Naive thymus-derived CD4-positive, alpha-beta T cell (primary cell): ENCODE results near the gene LILRA1. TPM values are rescaled to one million over a fixed set of nuclear protein-coding genes. Genes with fewer than 3 reads are reported as not detected.

Source experiments
- ATAC-seq: fragments of 150-1000 bp; cut with Tn5 transposase; 2 replicates; pipeline ENCODE4 v1.10.0; 2021; ENCODE audit warnings: mild to moderate bottlenecking, moderate library complexity
- CTCF ChIA-PET: fragments of 350-600 bp; sonication (Branson Sonifier 250); formaldehyde crosslinking; loops from one replicate; lab custom pipeline; 2021; ENCODE audit warnings: antibody characterized with exemption; lab: Charles Lee
- POLR2A ChIA-PET: fragments of 350-600 bp; sonication (Branson Sonifier 250); formaldehyde crosslinking; loops from one replicate; lab custom pipeline; 2021; ENCODE audit warnings: antibody characterized with exemption, inconsistent platforms; lab: Charles Lee
- DNase-seq, 9 donors: peaks; one replicate each; pipeline versions ENCODE4 v3.0.0 to v3.0.0-alpha.2; 2020 to 2022; ENCODE audit warnings: mixed read lengths in 1 of 9
- H3K27ac ChIP-seq: one replicate; pipeline ENCODE4 v1.7.0; 2013; ENCODE audit warnings: mild to moderate bottlenecking, low read depth, low read length, moderate library complexity
- H3K27me3 ChIP-seq, 2 donors: one replicate each; pipeline ENCODE4 v1.7.0; 2013; ENCODE audit warnings: low read length in 2 of 2, mild to moderate bottlenecking in 2 of 2, moderate library complexity in 2 of 2; ENCODE audit not compliant: control insufficient read depth in 2 of 2, insufficient read depth in 2 of 2
- H3K36me3 ChIP-seq, 3 experiments: 1 replicate in 2 of 3; 2 replicates in 1 of 3; pipeline ENCODE4 v1.7.0; 2013; ENCODE audit warnings: low read length in 3 of 3, mild to moderate bottlenecking in 3 of 3, moderate library complexity in 1 of 3; ENCODE audit not compliant: insufficient read depth in 3 of 3, control insufficient read depth in 2 of 3
- H3K4me1 ChIP-seq, 2 donors: one replicate each; pipeline ENCODE4 v1.7.0; 2013; ENCODE audit warnings: low read length in 2 of 2, mild to moderate bottlenecking in 2 of 2, moderate library complexity in 1 of 2; ENCODE audit not compliant: control insufficient read depth in 2 of 2, insufficient read depth in 2 of 2
- H3K4me3 ChIP-seq: 2 replicates; pipeline ENCODE4 v1.7.0; 2013; ENCODE audit warnings: mild to moderate bottlenecking, low read length
- H3K9me3 ChIP-seq, 3 experiments: 1 replicate in 2 of 3; 2 replicates in 1 of 3; pipeline ENCODE4 v1.7.0; 2013; ENCODE audit warnings: low read length in 3 of 3; ENCODE audit not compliant: control insufficient read depth in 2 of 3
- H3K27ac Mint-ChIP-seq, 9 donors: one replicate each; pipeline ENCODE4 v1.8.0; 2020 to 2022; ENCODE audit warnings: mixed read lengths in 9 of 9, mild to moderate bottlenecking in 8 of 9, moderate library complexity in 5 of 9, inconsistent platforms in 2 of 9
- H3K27me3 Mint-ChIP-seq, 5 donors: one replicate each; pipeline ENCODE4 v1.8.0; 2021 to 2022; ENCODE audit warnings: mixed read lengths in 5 of 5, mild to moderate bottlenecking in 1 of 5
- H3K36me3 Mint-ChIP-seq, 5 donors: one replicate each; pipeline ENCODE4 v1.8.0; 2020 to 2022; ENCODE audit warnings: mixed read lengths in 5 of 5, mild to moderate bottlenecking in 3 of 5, inconsistent platforms in 1 of 5
- H3K4me1 Mint-ChIP-seq, 7 donors: one replicate each; pipeline ENCODE4 v1.8.0; 2020 to 2022; ENCODE audit warnings: mixed read lengths in 7 of 7, mild to moderate bottlenecking in 3 of 7, inconsistent platforms in 1 of 7
- H3K4me3 Mint-ChIP-seq, 10 donors: one replicate each; pipeline ENCODE4 v1.8.0; 2020 to 2022; ENCODE audit warnings: mild to moderate bottlenecking in 10 of 10, mixed read lengths in 10 of 10, moderate library complexity in 6 of 10, inconsistent platforms in 2 of 10
- H3K9me3 Mint-ChIP-seq, 11 donors: one replicate each; pipeline ENCODE4 v1.8.0; 2020 to 2022; ENCODE audit warnings: mixed read lengths in 11 of 11, mild to moderate bottlenecking in 4 of 11, inconsistent platforms in 1 of 11, moderate library complexity in 1 of 11
- intact Hi-C, 2 donors: fragments of 100-400 bp; cut with micrococcal nuclease; formaldehyde crosslinking; loops; one replicate each; pipeline ENCODE4 v1.15.1; 2023
- polyA plus RNA-seq, 2 donors: library from polyadenylated mRNA; unstranded; fragments of 300-500 nt; fragmentation: Illumina TruSeq; gene quantifications; one replicate each; pipeline ENCODE4 v1.2.3, GENCODE V29; 2021
- total RNA-seq, 6 experiments: library from RNA in 5 of 6; stranded (reverse) in 5 of 6; gene quantifications; 1 replicate in 5 of 6; 2 replicates in 1 of 6; pipeline ENCODE4 v1.2.3 and lab custom pipeline; 2021 to 2026

Gene LILRA1
- total and polyA plus RNA-seq, 7 experiments from 2014 or later, result 0.14 to 36.7 (median 4.3) TPM; not detected in 4

DNA sequence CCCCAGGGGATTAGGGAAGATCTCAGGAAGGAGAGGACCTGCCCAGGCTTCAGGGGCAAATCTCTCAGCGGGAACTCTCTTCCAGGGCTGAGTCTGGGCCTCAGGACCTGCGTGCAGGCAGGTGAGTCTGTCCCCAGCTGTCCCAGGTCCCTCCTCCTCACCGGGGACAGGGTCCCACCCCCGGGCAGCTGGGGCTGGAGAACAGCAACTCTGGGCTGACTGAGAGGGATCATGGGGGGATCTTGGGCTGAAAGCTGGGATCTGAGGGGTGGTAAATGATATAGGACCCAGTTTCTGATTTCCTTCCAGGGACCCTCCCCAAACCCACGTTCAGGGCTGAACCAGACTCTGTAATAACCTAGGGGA is 14.3 kb downstream of the LILRA1 start:
- Histone ChIP-seq H3K9me3 (no peaks in the 10 kb centered on the region), H3K4me1 (no peaks in the 10 kb centered on the region), H3K27ac (no peak overlapping the region), H3K4me3 (no peak overlapping the region), H3K27me3 (peaks cover 0 to 2% of the 10 kb centered on the region in 2 donors), H3K36me3 (no peaks in the 10 kb centered on the region)
- Mint-ChIP-seq H3K36me3 (peaks cover 0 to 8% (median 0%) of the 10 kb centered on the region in 5 donors), H3K9me3 (peaks cover 0 to 31% (median 14%) of the 10 kb centered on the region in 11 donors), H3K4me1 (no peaks in the 10 kb centered on the region), H3K27ac (no peak overlapping the region), H3K4me3 (no peak overlapping the region), H3K27me3 (peaks cover 10 to 52% (median 37%) of the 10 kb centered on the region in 5 donors)
- ATAC-seq (no peak), DNase-seq (no peak)
- POLR2A ChIA-PET, result no interaction called here
- CTCF ChIA-PET, result no interaction called here
- intact Hi-C loops, result no loop called here

- ATAC-seq (no peak), DNase-seq (no peak)
- no peaks in the 10 kb centered on the region for H3K36me3 ChIP-seq
- CTCF ChIA-PET, result no interaction called here
- H3K27me3 ChIP-seq, result peaks cover 0 to 2% of the 10 kb centered on the region in 2 donors
- peaks cover 0 to 8% (median 0%) of the 10 kb centered on the region in 5 donors for H3K36me3 Mint-ChIP-seq
- H3K4me3 Mint-ChIP-seq, result no peak overlapping the region
- H3K27ac Mint-ChIP-seq, result no peak overlapping the region
- POLR2A ChIA-PET, result no interaction called here
- no peaks in the 10 kb centered on the region for H3K4me1 ChIP-seq
- H3K4me3 ChIP-seq, result no peak overlapping the region
- no peaks in the 10 kb centered on the region for H3K9me3 ChIP-seq
- H3K9me3 Mint-ChIP-seq, result peaks cover 2 to 31% (median 15%) of the 10 kb centered on the region in 11 donors
- peaks cover 12 to 52% (median 35%) of the 10 kb centered on the region in 5 donors for H3K27me3 Mint-ChIP-seq
- intact Hi-C loops, result no loop called here
- no peak overlapping the region for H3K27ac ChIP-seq
- no peaks in the 10 kb centered on the region for H3K4me1 Mint-ChIP-seq
Observed at GRCh38 chr19:54608205-54608604, 14.8 kb downstream of the LILRA1 start.

- H3K27me3 ChIP-seq, result peaks cover 0 to 2% of the 10 kb centered on the region in 2 donors
- intact Hi-C loops, result no loop called here
- Mint-ChIP-seq H3K9me3 (peaks cover 2 to 34% (median 18%) of the 10 kb centered on the region in 11 donors), H3K36me3 (peaks cover 0 to 8% (median 0%) of the 10 kb centered on the region in 5 donors), H3K4me1 (no peaks in the 10 kb centered on the region), H3K27me3 (peaks cover 15 to 52% (median 38%) of the 10 kb centered on the region in 5 donors), H3K4me3 (no peak overlapping the region), H3K27ac (no peak overlapping the region)
- ChIA-PET POLR2A (no interaction called here), CTCF (no interaction called here)
- no peak overlapping the region for H3K4me3 ChIP-seq
- no peak for DNase-seq
- no peaks in the 10 kb centered on the region for H3K9me3 ChIP-seq
- no peaks in the 10 kb centered on the region for H3K4me1 ChIP-seq
- no peak overlapping the region for H3K27ac ChIP-seq
- H3K36me3 ChIP-seq, result no peaks in the 10 kb centered on the region
- no peak for ATAC-seq
Observed at GRCh38 chr19:54608792-54609191, 15.4 kb downstream of the LILRA1 start.

DNA sequence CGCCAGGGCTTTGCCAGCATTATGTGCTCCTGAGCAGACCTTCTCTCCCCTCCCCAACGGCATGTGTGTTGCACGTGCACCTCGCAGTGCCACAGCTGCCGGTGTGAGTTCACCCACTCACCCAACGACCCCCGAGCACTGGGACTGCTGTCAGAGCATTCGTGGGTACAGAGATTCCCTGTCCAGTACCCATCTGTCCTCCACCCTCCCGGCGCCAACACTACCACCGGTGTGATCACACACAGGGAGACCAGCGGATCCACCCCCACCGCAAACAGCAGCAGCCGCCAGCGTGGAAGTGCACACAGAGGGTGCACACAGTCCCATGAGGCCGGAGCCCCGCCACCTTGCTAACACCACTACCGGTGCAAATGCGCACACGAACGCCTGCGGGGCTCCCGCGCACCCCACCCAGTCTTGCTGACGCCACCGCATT is 15.9 kb downstream of the LILRA1 start:
- DNase-seq, result peak in 1 of 9 donors; percentile 13
- no peaks in the 10 kb centered on the region for H3K4me1 Mint-ChIP-seq
- H3K27me3 Mint-ChIP-seq, result peaks cover 15 to 49% (median 37%) of the 10 kb centered on the region in 5 donors
- peaks cover 0 to 8% (median 0%) of the 10 kb centered on the region in 5 donors for H3K36me3 Mint-ChIP-seq
- Histone ChIP-seq H3K27ac (no peak overlapping the region), H3K4me3 (no peak overlapping the region), H3K4me1 (no peaks in the 10 kb centered on the region), H3K9me3 (no peaks in the 10 kb centered on the region), H3K27me3 (peaks cover 0 to 2% of the 10 kb centered on the region in 2 donors), H3K36me3 (no peaks in the 10 kb centered on the region)
- intact Hi-C loops, result no loop called here
- no peak overlapping the region for H3K4me3 Mint-ChIP-seq
- no peak overlapping the region for H3K27ac Mint-ChIP-seq
- ATAC-seq, result no peak
- CTCF ChIA-PET, result no interaction called here
- POLR2A ChIA-PET, result no interaction called here
- peaks cover 2 to 38% (median 18%) of the 10 kb centered on the region in 11 donors for H3K9me3 Mint-ChIP-seq

- no peaks in the 10 kb centered on the region for H3K4me1 ChIP-seq
- H3K4me3 Mint-ChIP-seq, result no peak overlapping the region
- H3K36me3 ChIP-seq, result no peaks in the 10 kb centered on the region
Observed at GRCh38 chr19:54612428-54612827, 19.0 kb downstream of the LILRA1 start.

GRCh38 chr19:54614726-54615125 is 21.3 kb downstream of the LILRA1 start:
- intact Hi-C loops, result no loop called here
- H3K4me3 Mint-ChIP-seq, result no peak overlapping the region
- H3K9me3 Mint-ChIP-seq, result peaks cover 0 to 42% (median 12%) of the 10 kb centered on the region in 11 donors
- Histone ChIP-seq H3K36me3 (no peaks in the 10 kb centered on the region), H3K27ac (no peak overlapping the region), H3K4me3 (no peak overlapping the region), H3K4me1 (no peaks in the 10 kb centered on the region), H3K27me3 (no peaks in the 10 kb centered on the region), H3K9me3 (no peaks in the 10 kb centered on the region)
- ATAC-seq, result no peak
- CTCF ChIA-PET, result no interaction called here
- H3K36me3 Mint-ChIP-seq, result peaks cover 0 to under 1% (median 0%) of the 10 kb centered on the region in 5 donors
- peaks cover 6 to 16% (median 10%) of the 10 kb centered on the region in 5 donors for H3K27me3 Mint-ChIP-seq
- no peak for DNase-seq
- H3K4me1 Mint-ChIP-seq, result peaks cover 0 to 5% (median 0%) of the 10 kb centered on the region in 7 donors
- no peak overlapping the region for H3K27ac Mint-ChIP-seq
- POLR2A ChIA-PET, result no interaction called here

More at GRCh38 chr19:54612428-54612827, 19.0 kb downstream of the LILRA1 start:
- H3K9me3 Mint-ChIP-seq, result peaks cover 0 to 42% (median 12%) of the 10 kb centered on the region in 11 donors
- Histone ChIP-seq H3K4me3 (no peak overlapping the region), H3K9me3 (no peaks in the 10 kb centered on the region), H3K27ac (no peak overlapping the region), H3K27me3 (peaks cover 0 to 2% of the 10 kb centered on the region in 2 donors)
- ChIA-PET CTCF (no interaction called here), POLR2A (no interaction called here)
- DNase-seq (no peak), ATAC-seq (no peak)
- H3K27ac Mint-ChIP-seq, result no peak overlapping the region
- intact Hi-C loops, result no loop called here
- H3K36me3 Mint-ChIP-seq, result peaks cover 0 to 4% (median 0%) of the 10 kb centered on the region in 5 donors
- peaks cover 10 to 24% (median 18%) of the 10 kb centered on the region in 5 donors for H3K27me3 Mint-ChIP-seq
- peaks cover 0 to 5% (median 0%) of the 10 kb centered on the region in 7 donors for H3K4me1 Mint-ChIP-seq

DNA sequence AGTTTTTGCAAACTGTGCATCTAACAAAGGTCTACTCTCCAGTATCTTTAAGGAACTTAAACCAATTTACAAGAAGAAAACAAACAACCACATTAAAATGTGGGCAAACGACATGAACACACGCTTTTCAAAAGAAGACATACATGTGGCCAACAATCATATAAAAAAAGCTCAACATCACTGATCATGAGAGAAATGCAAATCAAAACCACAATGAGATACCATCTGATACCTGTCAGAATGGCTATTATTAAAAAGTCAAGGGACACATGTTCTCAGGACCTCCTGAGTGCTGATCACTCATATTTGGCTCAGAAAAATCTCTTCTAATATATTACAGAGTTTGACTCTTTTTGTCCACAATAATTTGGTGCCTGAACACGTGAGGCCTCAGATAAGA is 22.6 kb downstream of the LILRA1 start:
- Mint-ChIP-seq H3K27me3 (peaks cover 0 to 16% (median 10%) of the 10 kb centered on the region in 5 donors), H3K9me3 (peaks cover 0 to 39% (median 9%) of the 10 kb centered on the region in 11 donors), H3K36me3 (no peaks in the 10 kb centered on the region), H3K4me3 (no peak overlapping the region), H3K27ac (no peak overlapping the region), H3K4me1 (peaks cover 0 to 5% (median 0%) of the 10 kb centered on the region in 7 donors)
- H3K4me3 ChIP-seq, result no peak overlapping the region
- no peaks in the 10 kb centered on the region for H3K9me3 ChIP-seq
- no peaks in the 10 kb centered on the region for H3K27me3 ChIP-seq
- intact Hi-C loops, result no loop called here
- CTCF ChIA-PET, result no interaction called here
- POLR2A ChIA-PET, result no interaction called here
- H3K27ac ChIP-seq, result no peak overlapping the region
- H3K36me3 ChIP-seq, result no peaks in the 10 kb centered on the region
- no peaks in the 10 kb centered on the region for H3K4me1 ChIP-seq
- ATAC-seq (no peak), DNase-seq (no peak)
